GM23248 (cell line): Measurements from ENCODE around the gene PGM2L1.

Experiments used
- EZH2 ChIP-seq: fragments of 200-600 bp; sonication (generic); IDR thresholded peaks from 2 replicates; pipeline ENCODE4 v1.6.1; 2018; ENCODE audit warnings: antibody characterized with exemption, mild to moderate bottlenecking; ENCODE audit not compliant: insufficient read depth, poor library complexity, severe bottlenecking
- EZH2phosphoT487 ChIP-seq: fragments of 200-600 bp; sonication (generic); IDR thresholded peaks from 2 replicates; pipeline ENCODE4 v1.6.1; 2018; ENCODE audit warnings: antibody characterized with exemption, moderate library complexity, mild to moderate bottlenecking, low read depth; ENCODE audit not compliant: insufficient read depth

DNA sequence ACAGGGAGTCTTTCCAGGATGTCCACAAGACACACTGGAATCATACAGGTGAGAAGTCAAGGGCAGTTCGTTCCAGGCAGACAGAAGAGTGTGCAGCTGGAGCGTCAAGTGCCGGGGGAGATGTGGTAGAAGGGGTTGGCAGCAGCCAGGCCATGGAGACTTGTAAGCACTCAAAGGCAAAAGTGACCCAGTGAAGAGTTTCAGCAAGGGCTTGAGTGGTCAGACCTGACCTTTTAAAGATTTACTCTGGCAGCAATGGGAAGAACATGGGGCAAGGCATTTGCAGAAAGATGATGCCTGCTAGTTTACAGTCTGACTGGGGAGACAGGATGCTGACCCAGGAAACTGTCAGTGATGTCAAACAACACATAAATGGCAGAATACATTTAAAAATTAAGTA is 115.8 kb downstream of the PGM2L1 start:
- no peak for TF ChIP-seq EZH2
- no peak for TF ChIP-seq EZH2phosphoT487
